A549 (cell line): ENCODE measurements around the gene ANO9. TPM values are rescaled to one million over a fixed set of nuclear protein-coding genes. Genes with fewer than 3 reads are reported as not detected.
A peak's percentile ranks its signal among the peaks of the same experiment; 100 is the strongest.

Experiments used
- ATAC-seq, 2 experiments: fragments of 200-7000 bp in 1 of 2; fragments of >200 bp in 1 of 2; cut with Nextera tagmentation in 1 of 2; cut with Tn5 transposase in 1 of 2; 3 replicates each; pipeline versions ENCODE4 v1.8.0 to v1.9.1; 2018 to 2020; ENCODE audit warnings: mild to moderate bottlenecking in 1 of 2, moderate library complexity in 1 of 2
- CTCF ChIA-PET: fragments of 300-600 bp; sonication (Branson Sonifier 250); formaldehyde crosslinking; extraction: SDS; loops from one replicate; lab custom pipeline; 2021; ENCODE audit warnings: antibody characterized with exemption, inconsistent platforms; lab: Yijun Ruan, JAX
- POLR2A ChIA-PET: fragments of 350-600 bp; formaldehyde crosslinking; extraction: SDS; loops from one replicate; lab custom pipeline; 2021; ENCODE audit warnings: antibody characterized with exemption, inconsistent platforms; lab: Yijun Ruan, JAX
- DNase-seq, 2 experiments: peaks; one replicate each; pipeline versions ENCODE4 v3.0.0 to v3.0.0-alpha.2; 2011 to 2016; ENCODE audit warnings: low read depth in 1 of 2, low spot score in 1 of 2
- FAIRE-seq: peaks from 2 replicates; lab custom pipeline; 2011; peaks lifted over from hg19 to GRCh38; lab: Jason Lieb, UNC
- H3K27ac ChIP-seq, 2 experiments: fragments of >200 bp; sonication (Bioruptor Twin); formaldehyde crosslinking; 3 replicates each; pipeline ENCODE4 v1.5.1; 2016 to 2017
- H3K4me1 ChIP-seq: fragments of >200 bp; sonication (Bioruptor Twin); formaldehyde crosslinking; 3 replicates; pipeline ENCODE4 v1.6.1; 2016
- H3K4me2 ChIP-seq: fragments of >200 bp; sonication (Bioruptor Twin); formaldehyde crosslinking; 3 replicates; pipeline ENCODE4 v1.6.1; 2016
- H3K4me3 ChIP-seq: fragments of >200 bp; sonication (Bioruptor Twin); formaldehyde crosslinking; 3 replicates; pipeline ENCODE4 v1.5.1; 2016
- H3K9me3 ChIP-seq: fragments of >200 bp; sonication (Bioruptor Twin); formaldehyde crosslinking; 3 replicates; pipeline ENCODE4 v1.6.1; 2016
- ATOH8 ChIP-seq: fragments of 250-450 bp; sonication (Bioruptor Pico); IDR thresholded peaks from 2 replicates; pipeline ENCODE4 v1.5.0; 2020; ENCODE audit warnings: low read depth, mild to moderate bottlenecking, moderate library complexity
- BHLHE40 ChIP-seq: IDR thresholded peaks from 2 replicates; pipeline ENCODE4 v1.6.1; 2012; ENCODE audit warnings: low read depth, low read length, inconsistent platforms
- CBX2 ChIP-seq: fragments of 200-600 bp; sonication (generic); IDR thresholded peaks from 2 replicates; pipeline ENCODE4 v1.6.1; 2016; ENCODE audit warnings: low read depth, mild to moderate bottlenecking, borderline replicate concordance
- CBX8 ChIP-seq: fragments of 200-600 bp; sonication (generic); IDR thresholded peaks from 2 replicates; pipeline ENCODE4 v1.6.1; 2016
- CEBPB ChIP-seq, 2 experiments: fragments of >200 bp in 1 of 2; sonication (Bioruptor Twin) in 1 of 2; formaldehyde crosslinking in 1 of 2; IDR thresholded peaks; 2 replicates each; pipeline ENCODE4 v1.6.1; 2012 to 2016
- CTCF ChIP-seq: fragments of >200 bp; sonication (Bioruptor Twin); formaldehyde crosslinking; IDR thresholded peaks from 3 replicates; pipeline ENCODE4 v1.5.1; 2016
- E2F6 ChIP-seq: IDR thresholded peaks from 2 replicates; pipeline ENCODE4 v1.6.1; 2012; ENCODE audit warnings: low read depth, borderline replicate concordance
- EHMT2 ChIP-seq: fragments of 200-600 bp; sonication (generic); IDR thresholded peaks from 2 replicates; pipeline ENCODE4 v1.6.1; 2016; ENCODE audit warnings: antibody characterized with exemption, low read depth, mild to moderate bottlenecking, moderate library complexity
- ELK1 ChIP-seq: fragments of 150-350 bp; IDR thresholded peaks from 2 replicates; pipeline ENCODE4 v1.6.1; 2014; ENCODE audit warnings: low read depth, mild to moderate bottlenecking, low read length
- ESRRA ChIP-seq: fragments of 150-350 bp; IDR thresholded peaks from 2 replicates; pipeline ENCODE4 v1.6.1; 2014; ENCODE audit warnings: mild to moderate bottlenecking, low read length, borderline replicate concordance
- FOSB ChIP-seq: fragments of 250-450 bp; sonication (Bioruptor Pico); IDR thresholded peaks from 2 replicates; pipeline ENCODE4 v1.5.0; 2020; ENCODE audit warnings: mild to moderate bottlenecking, moderate library complexity
- FOSL2 ChIP-seq, 2 experiments: fragments of 450-650 bp in 1 of 2; fragments of >200 bp in 1 of 2; sonication (Bioruptor Twin) in 1 of 2; formaldehyde crosslinking; IDR thresholded peaks; 2 replicates each; pipeline versions ENCODE4 v1.5.0 to v1.6.1; 2016 to 2020; ENCODE audit warnings: mild to moderate bottlenecking in 1 of 2, moderate library complexity in 1 of 2
- FOXS1 ChIP-seq: fragments of 250-450 bp; sonication (Bioruptor Pico); IDR thresholded peaks from 2 replicates; pipeline ENCODE4 v1.5.0; 2020; ENCODE audit warnings: mild to moderate bottlenecking, moderate library complexity
- HDAC2 ChIP-seq: fragments of 200-600 bp; sonication (generic); IDR thresholded peaks from 2 replicates; pipeline ENCODE4 v1.6.1; 2016
- HMGXB4 ChIP-seq: fragments of 250-450 bp; sonication (Bioruptor Pico); IDR thresholded peaks from 2 replicates; pipeline ENCODE4 v1.5.0; 2021; ENCODE audit warnings: mild to moderate bottlenecking, moderate library complexity, borderline replicate concordance
- HOXB5 ChIP-seq: fragments of 250-450 bp; sonication (Bioruptor Pico); IDR thresholded peaks from 2 replicates; pipeline ENCODE4 v1.5.0; 2020; ENCODE audit warnings: mild to moderate bottlenecking, moderate library complexity
- JUN ChIP-seq, 2 experiments: fragments of >200 bp; sonication (Bioruptor Twin); formaldehyde crosslinking; IDR thresholded peaks; 2 replicates in 1 of 2; 3 replicates in 1 of 2; pipeline ENCODE4 v1.6.1; 2016 to 2017
- KDM1A ChIP-seq: fragments of 200-600 bp; sonication (generic); IDR thresholded peaks from 2 replicates; pipeline ENCODE4 v1.6.1; 2016; ENCODE audit warnings: low read depth, mild to moderate bottlenecking
- MAX ChIP-seq: IDR thresholded peaks from 2 replicates; pipeline ENCODE4 v1.6.1; 2012
- MAZ ChIP-seq: fragments of 150-350 bp; IDR thresholded peaks from 2 replicates; pipeline ENCODE4 v1.6.1; 2014; ENCODE audit warnings: antibody characterized with exemption, low read depth, low read length, borderline replicate concordance
- NFE2L2 ChIP-seq: fragments of 150-350 bp; conservative IDR thresholded peaks from 2 replicates; pipeline ENCODE4 v1.6.1; 2014; ENCODE audit warnings: low read length
- POLR2AphosphoS2 ChIP-seq: conservative IDR thresholded peaks from 2 replicates; pipeline ENCODE4 v1.6.1; 2012; ENCODE audit warnings: low read length, improper control_type of control experiment, inconsistent platforms
- RCOR1 ChIP-seq: fragments of 150-350 bp; IDR thresholded peaks from 2 replicates; pipeline ENCODE4 v1.6.1; 2014; ENCODE audit warnings: antibody characterized with exemption, low read length, low read depth
- RNF2 ChIP-seq: fragments of 200-600 bp; sonication (generic); IDR thresholded peaks from 2 replicates; pipeline ENCODE4 v1.6.1; 2016; ENCODE audit warnings: low read depth, mild to moderate bottlenecking, antibody characterized with exemption, moderate library complexity, borderline replicate concordance
- SREBF2 ChIP-seq: fragments of 450-650 bp; IDR thresholded peaks from 2 replicates; pipeline ENCODE4 v1.6.1; 2014; ENCODE audit warnings: mild to moderate bottlenecking, moderate library complexity
- TFCP2L1 ChIP-seq: fragments of 250-450 bp; sonication (Bioruptor Pico); IDR thresholded peaks from 2 replicates; pipeline ENCODE4 v1.5.0; 2021; ENCODE audit warnings: mild to moderate bottlenecking
- ZFP36 ChIP-seq: fragments of 450-650 bp; IDR thresholded peaks from 2 replicates; pipeline ENCODE4 v1.6.1; 2014; ENCODE audit warnings: borderline replicate concordance; ENCODE audit not compliant: partially characterized antibody
- WGBS: methylation state at CpG from one replicate; pipeline ENCODE4 v1.1.6; 2017; ENCODE audit errors: missing lambda C conversion rate; 5-methylcytosine and 5-hydroxymethylcytosine counted together
- polyA plus RNA-seq, 4 experiments: library from polyadenylated mRNA; depleted of rRNA in 3 of 4; stranded (reverse); fragments of >200 nt; fragmentation: RNase III in 1 of 4; extraction: RNeasy Plus Mini Kit Qiagen cat#74134 plus additional on column Dnase treatment in 1 of 4; gene quantifications; 2 replicates in 3 of 4; 3 replicates in 1 of 4; pipeline ENCODE4 v1.2.3, GENCODE V29; 2011 to 2017

ANO9 gene
- polyA plus RNA-seq, 2 of the 4 experiments (the other 2 are of a cell fraction): 0.50 to 0.66 TPM

- no peak overlapping the region for H3K27ac ChIP-seq
- ChIA-PET POLR2A (no interaction called here), CTCF (interaction anchor here (0.8 to 2.8 kb wide), 3 partner anchors 13 to 29 kb away, joined by 3 to 10 read pairs (median 3); no protein-coding TSS in a partner anchor)
- H3K4me2 ChIP-seq: no peak overlapping the region
- H3K4me3 ChIP-seq: no peak overlapping the region
- 95% methylated on average over 29 of the region's 37 CpGs for WGBS
- TF ChIP-seq HOXB5 (CRISPR knock-in tag): no peak
- TF ChIP-seq CBX2: no peak
- TF ChIP-seq MAX: no peak
- TF ChIP-seq JUN (IDR thresholded peaks at IDR 0.05): no peak
- TF ChIP-seq CEBPB (IDR thresholded peaks at IDR 0.05): no peak
- TF ChIP-seq E2F6: no peak
- TF ChIP-seq EHMT2: no peak
- TF ChIP-seq NFE2L2: no peak
- TF ChIP-seq HMGXB4 (CRISPR knock-in tag): no peak
- TF ChIP-seq TFCP2L1 (CRISPR knock-in tag): no peak
- TF ChIP-seq HDAC2: no peak
- no peak for TF ChIP-seq ATOH8 (CRISPR knock-in tag)
- no peak for TF ChIP-seq BHLHE40
- no peak for TF ChIP-seq MAZ
- no peak for TF ChIP-seq FOSB (CRISPR knock-in tag)
- TF ChIP-seq ELK1: no peak
- no peak for FAIRE-seq
- no peak for DNase-seq
- H3K4me1 ChIP-seq: no peaks in the 10 kb centered on the region
- no peaks in the 10 kb centered on the region for H3K9me3 ChIP-seq
- ATAC-seq: no peak
These were observed 47.9 kb upstream of the ANO9 start for GRCh38 chr11:489610-490185.

GRCh38 chr11:488992-489391, 47.2 kb upstream of the ANO9 start:
- no peak overlapping the region for H3K4me2 ChIP-seq
- H3K4me1 ChIP-seq: no peaks in the 10 kb centered on the region
- no peaks in the 10 kb centered on the region for H3K9me3 ChIP-seq
- CTCF ChIA-PET: interaction anchor here (0.8 to 2.8 kb wide), 3 partner anchors 13 to 30 kb away, joined by 3 to 10 read pairs (median 3); no protein-coding TSS in a partner anchor
- no peak overlapping the region for H3K4me3 ChIP-seq
- H3K27ac ChIP-seq: no peak overlapping the region
- 78% methylated on average over 17 of the region's 19 CpGs for WGBS
- POLR2A ChIA-PET: no interaction called here
- FAIRE-seq: no peak
- peak in 1 of 2 experiments; percentile 24; a peak in 3 of 6 replicates for ATAC-seq
- DNase-seq: no peak
- no peak for TF ChIP-seq CEBPB (IDR thresholded peaks at IDR 0.05)
- TF ChIP-seq ZFP36: no peak
- no peak for TF ChIP-seq JUN (IDR thresholded peaks at IDR 0.05)
- no peak for TF ChIP-seq POLR2AphosphoS2
- no peak for TF ChIP-seq CTCF
- no peak for TF ChIP-seq HDAC2
- no peak for TF ChIP-seq FOXS1 (CRISPR knock-in tag)
- TF ChIP-seq KDM1A: no peak
- TF ChIP-seq CBX8: no peak
- no peak for TF ChIP-seq HMGXB4 (CRISPR knock-in tag)
- no peak for TF ChIP-seq FOSL2 (IDR thresholded peaks at IDR 0.05)
- no peak for TF ChIP-seq FOSL2 (CRISPR knock-in tag; IDR thresholded peaks at IDR 0.05)
- no peak for TF ChIP-seq RNF2
- no peak for TF ChIP-seq SREBF2
- no peak for TF ChIP-seq ESRRA
- no peak for TF ChIP-seq BHLHE40
- TF ChIP-seq ATOH8 (CRISPR knock-in tag): no peak
- TF ChIP-seq RCOR1: no peak
